H1 (cell line): ENCODE measurements around the gene PREX1. TPM values are rescaled to one million over a fixed set of nuclear protein-coding genes. Genes with fewer than 3 reads are reported as not detected.

Source experiments
- CTCF ChIA-PET: fragments of 300-600 bp; sonication (Branson Sonifier 250); formaldehyde crosslinking; loops from one replicate; lab custom pipeline; 2021; ENCODE audit not compliant: partially characterized antibody; lab: Charles Lee
- POLR2A ChIA-PET: fragments of 300-600 bp; sonication (Branson Sonifier 250); formaldehyde crosslinking; loops from one replicate; lab custom pipeline; 2021; ENCODE audit warnings: inconsistent platforms; ENCODE audit not compliant: partially characterized antibody; lab: Charles Lee
- DNase-seq, 2 experiments: peaks; one replicate each; pipeline versions ENCODE4 v3.0.0 to v3.0.0-alpha.2; 2010 to 2022; ENCODE audit warnings: low spot score in 2 of 2, low read depth in 1 of 2, mixed read lengths in 1 of 2
- FAIRE-seq: peaks from 2 replicates; lab custom pipeline; 2011; peaks lifted over from hg19 to GRCh38; lab: Jason Lieb, UNC
- H2AFZ ChIP-seq: 2 replicates; pipeline ENCODE4 v1.8.1; 2012; ENCODE audit warnings: low read length, inconsistent platforms
- H2AK5ac ChIP-seq: 2 replicates; pipeline ENCODE4 v1.6.1; 2013; ENCODE audit warnings: low read depth, low read length
- H2BK120ac ChIP-seq: replicated peaks from 2 replicates; pipeline ENCODE3; 2013; ENCODE audit warnings: low read depth, low read length, inconsistent platforms
- H2BK12ac ChIP-seq: 2 replicates; pipeline ENCODE4 v1.6.1; 2013; ENCODE audit warnings: low read depth, low read length
- H2BK15ac ChIP-seq: 2 replicates; pipeline ENCODE4 v1.6.1; 2013; ENCODE audit warnings: low read length
- H2BK20ac ChIP-seq: 2 replicates; pipeline ENCODE4 v1.6.1; 2013; ENCODE audit warnings: low read length
- H2BK5ac ChIP-seq: 2 replicates; pipeline ENCODE4 v1.6.1; 2013; ENCODE audit warnings: low read depth, low read length
- H3K14ac ChIP-seq: 2 replicates; pipeline ENCODE4 v1.6.1; 2013; ENCODE audit warnings: inconsistent platforms; ENCODE audit not compliant: insufficient read length
- H3K18ac ChIP-seq: 2 replicates; pipeline ENCODE4 v1.6.1; 2013; ENCODE audit warnings: low read length; ENCODE audit errors: extremely low read depth
- H3K23ac ChIP-seq: 2 replicates; pipeline ENCODE4 v1.6.1; 2013; ENCODE audit warnings: inconsistent platforms; ENCODE audit not compliant: insufficient read length
- H3K23me2 ChIP-seq: 2 replicates; pipeline ENCODE4 v1.6.1; 2013; ENCODE audit warnings: low read depth, low read length
- H3K27ac ChIP-seq: 2 replicates; pipeline ENCODE4 v1.6.1; 2011; ENCODE audit warnings: low read depth, low read length, inconsistent platforms
- H3K27me3 ChIP-seq, 4 experiments: replicated peaks in 1 of 4; 1 replicate in 1 of 4; 2 replicates in 3 of 4; pipeline versions ENCODE4 v1.6.1 to v1.8.1; 2011 to 2013; ENCODE audit warnings: low read length in 3 of 4, mild to moderate bottlenecking in 3 of 4, inconsistent platforms in 2 of 4, mixed read lengths in 2 of 4, moderate library complexity in 1 of 4; ENCODE audit not compliant: control insufficient read depth in 3 of 4, insufficient read depth in 3 of 4; ENCODE audit errors: extremely low read depth in 1 of 4
- H3K36me3 ChIP-seq, 4 experiments: 2 replicates each; pipeline versions ENCODE4 v1.6.1 to v1.8.1; 2011 to 2013; ENCODE audit warnings: mild to moderate bottlenecking in 4 of 4, low read length in 3 of 4, moderate library complexity in 2 of 4, control low read depth in 1 of 4, inconsistent platforms in 1 of 4; ENCODE audit not compliant: insufficient read depth in 4 of 4, control insufficient read depth in 2 of 4
- H3K4ac ChIP-seq: replicated peaks from 2 replicates; pipeline ENCODE3; 2013; ENCODE audit warnings: low read length, low read depth, mixed read lengths, inconsistent platforms; ENCODE audit not compliant: insufficient read length
- H3K4me1 ChIP-seq, 4 experiments: replicated peaks in 1 of 4; 1 replicate in 1 of 4; 2 replicates in 3 of 4; pipeline versions ENCODE4 v1.6.1 to v1.8.1; 2011 to 2013; ENCODE audit warnings: low read length in 3 of 4, inconsistent platforms in 2 of 4, mixed read lengths in 1 of 4; ENCODE audit not compliant: insufficient read depth in 4 of 4, control insufficient read depth in 3 of 4
- H3K4me2 ChIP-seq, 2 experiments: 2 replicates each; pipeline versions ENCODE4 v1.6.1 to v1.8.1; 2011 to 2013; ENCODE audit warnings: low read depth in 2 of 2, low read length in 2 of 2, control low read depth in 1 of 2, inconsistent platforms in 1 of 2, mild to moderate bottlenecking in 1 of 2; ENCODE audit not compliant: insufficient read depth in 1 of 2
- H3K4me3 ChIP-seq, 4 experiments: fragments of 200-600, 300-600 bp in 1 of 4; sonication (generic), shearing (Covaris generic), sonication (Bioruptor Twin) in 1 of 4; 2 replicates each; pipeline versions ENCODE4 v1.5.1 to v1.8.1; 2011 to 2016; ENCODE audit warnings: low read length in 4 of 4, low read depth in 3 of 4, control low read depth in 2 of 4, inconsistent platforms in 2 of 4, mild to moderate bottlenecking in 2 of 4, mixed read lengths in 1 of 4, moderate library complexity in 1 of 4; ENCODE audit not compliant: insufficient read depth in 2 of 4; ENCODE audit errors: extremely low read depth in 1 of 4
- H3K56ac ChIP-seq: replicated peaks from 2 replicates; pipeline ENCODE3; 2013; ENCODE audit warnings: low read depth, mild to moderate bottlenecking, mixed read lengths, low read length, inconsistent platforms; ENCODE audit not compliant: insufficient read length
- H3K79me1 ChIP-seq: 2 replicates; pipeline ENCODE4 v1.6.1; 2013; ENCODE audit warnings: low read depth, low read length, control low read depth
- H3K79me2 ChIP-seq, 2 experiments: 2 replicates each; pipeline versions ENCODE4 v1.6.1 to v1.8.1; 2012 to 2013; ENCODE audit warnings: low read length in 2 of 2, mild to moderate bottlenecking in 2 of 2, inconsistent platforms in 1 of 2; ENCODE audit not compliant: insufficient read depth in 2 of 2, control insufficient read depth in 1 of 2
- H3K9ac ChIP-seq, 4 experiments: replicated peaks in 1 of 4; 1 replicate in 1 of 4; 2 replicates in 3 of 4; pipeline versions ENCODE4 v1.6.1 to v1.8.1; 2011 to 2013; ENCODE audit warnings: low read depth in 3 of 4, low read length in 3 of 4, control low read depth in 2 of 4, mild to moderate bottlenecking in 2 of 4, moderate library complexity in 2 of 4, inconsistent platforms in 1 of 4; ENCODE audit errors: extremely low read depth in 1 of 4
- H3K9me3 ChIP-seq, 2 experiments: 2 replicates each; pipeline versions ENCODE4 v1.6.1 to v1.8.1; 2012 to 2013; ENCODE audit warnings: mild to moderate bottlenecking in 2 of 2, moderate library complexity in 2 of 2, control low read depth in 1 of 2, inconsistent platforms in 1 of 2, low read depth in 1 of 2, low read length in 1 of 2, mixed read lengths in 1 of 2; ENCODE audit not compliant: insufficient read depth in 2 of 2
- H4K20me1 ChIP-seq, 2 experiments: replicated peaks in 1 of 2; 2 replicates each; pipeline versions ENCODE3 to v1.8.1; 2011 to 2013; ENCODE audit warnings: inconsistent platforms in 2 of 2, low read length in 2 of 2, mild to moderate bottlenecking in 1 of 2; ENCODE audit not compliant: insufficient read depth in 2 of 2, control insufficient read depth in 1 of 2
- H4K5ac ChIP-seq: 2 replicates; pipeline ENCODE4 v1.6.1; 2013; ENCODE audit warnings: low read length, low read depth, mixed read lengths, inconsistent platforms; ENCODE audit not compliant: insufficient read length
- H4K8ac ChIP-seq: 2 replicates; pipeline ENCODE4 v1.8.0; 2013; ENCODE audit warnings: mild to moderate bottlenecking, moderate library complexity, low read length, inconsistent platforms; ENCODE audit not compliant: insufficient read depth; ENCODE audit errors: extremely low read depth
- H4K91ac ChIP-seq: replicated peaks from 2 replicates; pipeline ENCODE3; 2013; ENCODE audit warnings: low read length, mixed read lengths, inconsistent platforms; ENCODE audit not compliant: insufficient read length
- ATF2 ChIP-seq: IDR thresholded peaks from 2 replicates; pipeline ENCODE4 v1.6.1; 2012; ENCODE audit warnings: low read length, inconsistent platforms
- BRCA1 ChIP-seq: IDR thresholded peaks from 2 replicates; pipeline ENCODE4 v1.6.1; 2012; ENCODE audit warnings: low read depth, low read length, improper control_type of control experiment
- CEBPB ChIP-seq: IDR thresholded peaks from 2 replicates; pipeline ENCODE4 v1.6.1; 2012; ENCODE audit warnings: low read depth, low read length
- HDAC2 ChIP-seq, 2 experiments: fragments of 300-600 bp in 1 of 2; sonication (generic) in 1 of 2; IDR thresholded peaks; 2 replicates each; pipeline ENCODE4 v1.6.1; 2011 to 2012; ENCODE audit warnings: low read depth in 2 of 2, low read length in 2 of 2, mild to moderate bottlenecking in 2 of 2, moderate library complexity in 2 of 2, borderline replicate concordance in 1 of 2, inconsistent platforms in 1 of 2
- PHF8 ChIP-seq: fragments of 200-600 bp; sonication (generic); conservative IDR thresholded peaks from 2 replicates; pipeline ENCODE4 v1.7.1; 2012; ENCODE audit warnings: low read depth, mild to moderate bottlenecking, inconsistent platforms, low read length, moderate library complexity
- POLR2A ChIP-seq, 2 experiments: IDR thresholded peaks; 1 replicate in 1 of 2; 2 replicates in 1 of 2; pipeline ENCODE4 v1.6.1; 2011; ENCODE audit warnings: low read depth in 2 of 2, low read length in 2 of 2, mild to moderate bottlenecking in 2 of 2; ENCODE audit errors: control extremely low read depth in 1 of 2
- SAP30 ChIP-seq: fragments of 300-600 bp; sonication (generic); IDR thresholded peaks from 2 replicates; pipeline ENCODE4 v1.7.1; 2012; ENCODE audit warnings: low read length, moderate library complexity, mild to moderate bottlenecking, inconsistent platforms; ENCODE audit not compliant: insufficient read depth, insufficient replicate concordance
- SIX5 ChIP-seq: IDR thresholded peaks from 2 replicates; pipeline ENCODE4 v1.6.1; 2011; ENCODE audit warnings: mild to moderate bottlenecking, low read depth, low read length
- SP2 ChIP-seq: IDR thresholded peaks from 2 replicates; pipeline ENCODE4 v1.6.1; 2012; ENCODE audit warnings: mild to moderate bottlenecking, low read length, inconsistent platforms
- ZNF274 ChIP-seq: IDR thresholded peaks from 2 replicates; pipeline ENCODE4 v1.7.0; 2012; ENCODE audit warnings: low read length, borderline replicate concordance; ENCODE audit errors: extremely low read depth
- WGBS, 2 experiments: shearing (Covaris generic) in 1 of 2; methylation state at CpG; one replicate each; pipeline versions ENCODE4 v1.1.6 to v1.1.7; 2013 to 2015; ENCODE audit warnings: low lambda C conversion rate in 2 of 2, mixed read lengths in 2 of 2, inconsistent platforms in 1 of 2, low coverage in 1 of 2, missing lambda C conversion rate in 1 of 2; ENCODE audit not compliant: insufficient replicate concordance in 2 of 2, insufficient coverage in 1 of 2, insufficient read length in 1 of 2; ENCODE audit errors: extremely low coverage in 1 of 2, missing lambda C conversion rate in 1 of 2; 5-methylcytosine and 5-hydroxymethylcytosine counted together
- polyA plus RNA-seq, 7 experiments: library from polyadenylated mRNA; depleted of rRNA in 3 of 7; stranded (reverse) in 5 of 7; unstranded in 2 of 7; fragments of >200 nt in 5 of 7; fragments of 200-250 nt in 2 of 7; gene quantifications; 1 replicate in 5 of 7; 2 replicates in 1 of 7; 4 replicates in 1 of 7; pipeline versions ENCODE4 v1.2.1 to v1.2.3, GENCODE V29; 2011 to 2013; ENCODE audit warnings: missing spikeins in 2 of 7, mixed read lengths in 2 of 7
- total RNA-seq: library from RNA; stranded (reverse); fragmentation: NEBNext Ultra II Directional; extraction: Animal tissue kit (Norgen Biotek cat#: 25700); gene quantifications from 2 replicates; pipeline ENCODE4 v1.2.1, GENCODE V29; 2021

PREX1 gene
- total and polyA plus RNA-seq, 2 of the 8 experiments (the other 6 are each of a cell fraction or from before 2014, with no cell fraction given): 10.7 to 12.8 TPM

DNA sequence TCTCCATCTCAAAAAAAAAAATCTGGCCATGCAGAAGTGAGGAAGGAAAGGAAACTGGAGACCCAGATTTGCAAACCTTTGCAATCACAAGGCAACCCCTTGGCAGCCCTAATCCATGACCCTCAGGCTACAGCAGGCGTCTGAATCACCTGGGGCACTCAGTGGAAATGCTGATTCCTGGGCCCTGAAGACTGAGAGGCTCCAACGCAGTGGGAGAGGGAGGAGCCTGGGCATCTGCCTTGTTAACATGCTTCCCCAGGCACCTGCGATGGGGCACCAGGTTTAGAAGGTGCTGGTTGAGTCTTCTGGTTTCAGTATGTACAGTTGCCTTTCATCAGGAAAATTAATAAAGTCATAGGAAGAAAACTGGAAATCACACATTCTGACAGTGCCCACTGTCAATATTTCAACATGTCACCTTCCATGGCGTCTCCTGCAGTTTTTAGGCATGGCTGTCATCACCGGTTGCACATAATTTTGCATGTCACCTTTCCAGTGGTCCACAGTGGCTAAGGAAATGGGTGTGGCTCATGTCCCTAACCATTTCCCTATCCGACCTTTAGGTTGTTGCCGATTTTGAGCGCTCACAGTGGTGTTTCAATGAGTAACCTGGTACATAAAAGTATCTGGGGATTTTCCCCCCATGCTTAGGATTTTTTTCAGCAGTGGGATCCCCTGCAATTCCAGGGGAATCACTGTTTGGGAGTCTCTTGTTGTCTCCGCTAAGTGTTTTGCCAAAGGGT is 56.9 kb downstream of the PREX1 start:
- no peak overlapping the region for H2AFZ ChIP-seq
- CTCF ChIA-PET: interaction anchor here (0.7 to 1.6 kb wide), 2 partner anchors 14 to 18 kb away, joined by 3 read pairs; no protein-coding TSS in a partner anchor
- no peak for TF ChIP-seq HDAC2 (IDR thresholded peaks at IDR 0.05; ENCODE audit: borderline replicate concordance in 1 of 2, low read depth in 2 of 2, low read length in 2 of 2)
- no peak for TF ChIP-seq SP2
- no peak for TF ChIP-seq SIX5
- no peak for TF ChIP-seq BRCA1
- no peak for TF ChIP-seq ATF2
- TF ChIP-seq POLR2A (IDR thresholded peaks at IDR 0.05; ENCODE audit: control extremely low read depth in 1 of 2, low read depth in 2 of 2, low read length in 2 of 2): no peak
- no peak for TF ChIP-seq CEBPB
- no peak for TF ChIP-seq ZNF274
- TF ChIP-seq SAP30: no peak
- no peak for TF ChIP-seq PHF8

More for the DNA sequence above, 56.9 kb downstream of the PREX1 start:
- Histone ChIP-seq H4K8ac (no peak overlapping the region), H4K91ac (no peak overlapping the region), H4K20me1 (no peaks in the 10 kb centered on the region), H3K18ac (no peak overlapping the region), H3K27ac (no peak overlapping the region), H3K4me1 (peaks cover 2 to 7% (median 5%) of the 10 kb centered on the region in 4 experiments; a peak in 6 of 7 replicates), H3K79me2 (no peaks in the 10 kb centered on the region), H3K36me3 (no peaks in the 10 kb centered on the region), H3K79me1 (no peaks in the 10 kb centered on the region; the same call in 1 of the 2 replicates), H3K9me3 (peaks cover 3 to 11% of the 10 kb centered on the region in 2 experiments), H2BK5ac (no peak overlapping the region), H3K4me3 (no peak overlapping the region), H3K56ac (no peak overlapping the region), H2BK15ac (no peak overlapping the region), H3K27me3 (no peaks in the 10 kb centered on the region), H2BK120ac (no peak overlapping the region), H3K4ac (no peak overlapping the region), H3K4me2 (no peak overlapping the region), H2BK12ac (no peak overlapping the region), H2AK5ac (no peak overlapping the region), H2BK20ac (no peak overlapping the region), H3K9ac (no peak overlapping the region), H3K23me2 (no peaks in the 10 kb centered on the region), H3K23ac (no peak overlapping the region), H3K14ac (no peak overlapping the region), H4K5ac (no peak overlapping the region)
- WGBS, 2 experiments: 80% methylated on average over 9 of the region's 9 CpGs; no CpG with 5 or more reads in 1 of the 2 experiments
- POLR2A ChIA-PET: interaction anchor here (0.9 kb wide), 1 partner anchor 87 kb away, joined by 3 read pairs; no protein-coding TSS in a partner anchor
- FAIRE-seq (no peak), DNase-seq (no peak)
